Fibroblast of upper back skin (primary cell): Measurements from ENCODE around the gene SETD1B.

Experiments used
- DNase-seq: peaks from one replicate; pipeline ENCODE4 v3.0.0-alpha.2; 2013

SETD1B gene

DNA sequence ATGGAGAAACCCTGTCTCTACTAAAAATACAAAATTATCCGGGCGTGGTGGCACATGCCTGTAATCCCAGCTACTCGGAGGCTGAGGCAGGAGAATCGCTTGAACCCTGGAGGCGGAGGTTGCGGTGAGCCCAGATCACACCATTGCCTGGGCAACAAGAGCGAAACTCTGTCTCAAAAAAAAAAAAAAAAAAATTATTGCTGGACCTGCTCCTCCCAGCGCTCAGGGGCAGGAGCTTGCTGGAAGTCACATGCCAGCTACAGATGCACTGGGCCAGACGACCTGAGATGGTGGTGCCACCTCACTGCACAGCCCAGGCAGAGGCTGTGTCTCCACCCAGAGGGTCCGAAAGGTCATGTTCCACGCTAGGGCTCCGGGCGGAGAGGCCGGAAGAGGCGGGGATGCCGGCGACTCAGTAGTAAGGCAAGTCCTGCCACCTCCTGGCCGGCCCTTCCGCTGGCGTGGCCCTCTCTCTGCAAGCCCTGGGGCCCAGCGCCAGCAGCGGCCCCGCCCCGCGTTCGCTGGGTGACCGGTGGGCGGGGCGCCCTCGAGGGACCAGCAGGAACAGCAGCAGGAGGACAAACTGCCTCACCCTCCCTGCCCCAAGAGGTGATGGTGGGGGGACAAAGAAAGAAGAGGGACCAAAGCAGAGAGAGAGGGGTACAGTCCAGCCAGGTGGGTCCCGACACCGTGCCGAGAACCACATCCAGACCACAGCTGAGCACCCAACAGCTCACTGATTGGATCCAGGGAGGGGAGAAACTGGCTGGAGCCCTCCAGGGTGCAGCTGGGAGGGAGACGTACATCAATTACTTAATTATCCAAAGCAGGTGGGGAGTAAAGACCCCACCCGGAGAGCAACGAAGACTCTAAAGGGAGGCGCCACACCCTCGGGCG, 6.7 kb upstream of the SETD1B start:
- no peak for DNase-seq

DNA sequence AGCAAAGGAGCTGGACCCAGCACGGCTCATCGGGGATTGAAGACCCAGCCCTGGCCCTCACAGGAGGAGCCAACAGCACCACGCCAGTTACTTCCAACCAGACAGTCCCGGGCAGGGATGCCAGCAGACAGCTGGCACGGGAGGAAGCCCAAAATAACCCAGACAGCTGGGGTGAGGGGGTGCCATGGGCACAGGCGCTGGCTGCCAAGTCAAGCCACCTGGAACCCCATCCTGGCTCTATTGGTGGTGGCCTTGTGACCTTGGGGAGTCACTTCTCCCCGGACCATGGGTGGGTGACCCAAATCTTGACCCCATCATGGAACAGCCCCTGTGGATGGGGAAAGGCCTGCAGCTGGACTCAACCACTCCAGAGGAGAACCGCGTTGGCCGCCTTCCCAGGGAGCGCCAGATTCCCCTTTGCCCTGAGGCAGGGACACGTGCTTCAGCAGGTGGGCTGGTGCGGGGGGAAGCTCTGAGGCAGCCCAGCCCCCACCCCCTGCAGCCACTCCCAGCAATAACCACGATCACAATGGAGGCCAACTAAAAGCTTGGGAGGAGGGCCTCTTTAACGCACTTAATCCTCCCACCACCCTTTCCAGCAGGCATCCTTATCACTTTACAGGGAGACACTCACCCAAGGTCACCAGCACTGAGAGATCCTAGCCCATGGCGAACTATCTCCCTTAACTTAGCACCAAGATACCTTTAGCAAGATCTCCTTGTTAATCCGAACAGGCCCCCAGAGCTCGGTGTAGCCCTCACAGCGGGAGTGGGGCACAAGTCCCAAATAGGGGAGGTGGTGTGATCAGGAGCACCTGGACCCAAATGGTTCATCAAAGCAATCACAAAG, 5.6 kb upstream of the SETD1B start:
- no peak for DNase-seq

DNA sequence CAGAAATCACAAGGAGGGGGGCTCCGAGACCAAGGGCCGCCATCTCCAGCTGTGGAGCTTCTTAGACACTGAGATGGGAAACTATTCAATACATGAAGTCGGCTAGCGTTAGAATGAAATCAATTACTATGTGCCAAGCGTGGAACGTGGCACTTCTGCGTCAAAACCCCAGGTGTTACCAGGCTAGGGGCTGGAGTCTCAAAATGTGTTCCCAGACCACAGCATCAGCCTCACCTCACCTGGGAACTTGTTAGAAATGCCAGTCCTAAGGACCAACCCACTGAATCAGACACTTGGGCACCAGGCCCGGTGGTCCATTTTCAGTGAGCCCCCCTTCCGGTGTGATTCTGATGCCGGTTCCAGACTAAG, 5.0 kb upstream of the SETD1B start:
- no peak for DNase-seq

DNA sequence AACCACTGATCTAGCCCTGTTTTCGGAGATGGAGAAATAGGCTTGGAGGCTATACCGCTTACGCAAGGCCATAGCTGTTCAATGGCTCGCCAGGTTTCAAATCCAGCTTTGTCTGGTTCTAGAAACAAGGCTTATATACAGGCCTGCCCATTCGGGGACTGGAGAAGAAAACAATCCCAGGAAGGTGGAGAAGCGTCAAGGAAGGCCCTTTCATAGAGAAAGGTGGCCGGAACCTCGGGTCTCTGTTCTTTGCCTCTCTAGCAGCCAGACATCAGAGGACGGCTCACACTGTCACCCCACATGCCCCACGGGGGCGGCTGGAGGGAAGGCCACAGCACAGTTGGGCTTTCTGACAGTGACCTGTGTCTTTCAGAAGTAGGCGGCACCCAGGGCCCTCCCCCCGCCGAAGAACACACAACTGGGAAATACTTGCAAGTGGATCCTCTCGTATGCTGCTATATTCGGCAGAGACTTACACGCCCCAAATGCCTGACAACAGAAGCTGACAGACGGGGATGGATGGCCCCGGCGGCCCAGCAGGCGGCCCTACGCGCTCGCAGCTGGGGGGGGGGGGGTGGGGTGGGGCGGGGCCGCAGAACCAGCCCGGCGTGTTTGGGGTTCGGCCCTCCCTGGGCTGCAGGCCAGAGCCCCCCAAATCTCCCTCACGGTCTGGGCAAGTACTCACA, 4.5 kb upstream of the SETD1B start:
- peak; percentile 88 for DNase-seq

DNA sequence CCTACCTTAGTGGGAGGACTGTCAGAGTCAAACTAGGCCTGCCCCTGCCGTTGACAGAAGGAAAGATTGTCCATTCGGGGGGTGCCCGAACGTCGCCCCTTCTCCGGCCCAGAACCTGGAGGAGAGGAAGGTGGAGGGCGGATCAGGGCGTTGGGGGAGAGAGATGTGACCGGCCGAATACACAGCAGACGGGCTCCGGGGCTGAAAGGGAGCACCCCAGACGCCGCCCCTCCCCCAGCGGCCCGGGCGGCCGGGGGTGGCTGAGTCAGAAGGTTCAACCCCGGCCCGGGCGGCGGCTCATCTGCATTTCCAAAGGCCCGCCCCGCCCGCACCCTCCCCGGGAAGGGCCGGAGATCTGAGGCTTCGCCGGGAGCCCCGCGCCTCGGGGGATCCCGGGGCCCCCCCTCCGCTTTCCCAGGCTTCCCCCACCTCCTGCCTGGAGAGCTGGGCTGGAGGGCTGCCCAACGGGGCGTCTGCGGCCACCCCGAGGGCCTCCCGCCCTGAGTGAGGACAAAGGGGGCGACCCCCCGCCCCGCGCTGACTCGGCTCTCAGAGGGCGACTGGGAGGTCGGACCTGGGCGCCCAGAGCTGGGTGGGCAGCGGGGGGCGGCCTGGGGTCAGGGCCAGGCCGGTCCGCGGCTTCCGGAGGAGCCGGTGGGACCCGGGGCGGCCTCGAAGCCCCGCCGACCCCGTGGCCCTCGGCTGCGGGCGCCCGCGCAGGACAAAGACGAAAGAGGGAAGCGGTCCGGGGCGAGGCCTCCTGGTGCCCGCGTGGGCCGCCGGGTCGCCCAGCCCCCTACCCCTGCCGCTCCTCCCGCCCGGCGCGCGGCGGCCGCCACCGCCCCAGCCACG, 3.7 kb upstream of the SETD1B start:
- DNase-seq, result peak; percentile 95

DNA sequence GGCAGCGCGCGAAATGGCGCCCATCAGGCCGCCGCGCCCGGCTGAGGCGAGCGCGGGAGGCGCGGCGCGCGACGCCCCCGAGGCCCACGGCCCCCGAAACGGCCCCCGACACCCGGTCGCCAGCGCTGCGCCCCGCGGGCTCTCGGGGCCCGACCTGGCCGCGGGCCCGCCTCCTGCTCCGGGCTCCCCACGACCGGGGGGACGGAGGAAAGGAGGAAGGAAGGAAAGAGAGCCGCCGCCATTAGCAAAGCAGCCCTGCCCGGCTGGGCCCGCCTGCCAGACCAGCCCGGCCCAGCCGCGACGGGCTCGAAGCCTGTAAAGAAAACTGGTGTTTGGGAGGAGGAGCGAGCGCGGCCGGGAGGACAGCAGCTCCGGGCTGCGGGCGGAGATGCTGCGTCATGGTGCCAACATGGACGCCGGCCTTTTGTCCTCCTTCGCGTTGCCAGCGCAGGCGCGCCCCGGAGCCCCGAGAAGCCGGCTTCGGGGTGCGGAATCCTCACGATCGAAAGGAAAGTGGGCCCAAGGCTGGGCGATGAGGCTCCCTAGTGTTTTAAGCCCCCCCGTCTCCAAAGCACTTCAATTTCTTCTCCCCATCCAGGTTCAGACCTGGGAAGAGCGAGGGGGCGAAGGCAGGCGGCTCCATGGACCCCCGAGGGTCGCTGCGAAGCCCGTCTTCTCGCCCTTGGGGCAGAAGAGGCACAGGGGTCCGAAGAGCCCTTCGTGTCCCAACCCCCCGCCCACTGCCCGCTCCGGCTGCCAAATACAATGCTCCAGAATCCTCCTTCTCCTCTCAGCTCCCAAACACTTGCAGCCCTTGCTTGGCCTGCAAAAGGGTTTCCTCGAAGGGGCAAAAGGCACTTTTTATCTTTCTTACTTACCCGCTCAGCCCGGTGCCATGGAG, 2.9 kb upstream of the SETD1B start:
- peak; percentile 84 for DNase-seq

DNA sequence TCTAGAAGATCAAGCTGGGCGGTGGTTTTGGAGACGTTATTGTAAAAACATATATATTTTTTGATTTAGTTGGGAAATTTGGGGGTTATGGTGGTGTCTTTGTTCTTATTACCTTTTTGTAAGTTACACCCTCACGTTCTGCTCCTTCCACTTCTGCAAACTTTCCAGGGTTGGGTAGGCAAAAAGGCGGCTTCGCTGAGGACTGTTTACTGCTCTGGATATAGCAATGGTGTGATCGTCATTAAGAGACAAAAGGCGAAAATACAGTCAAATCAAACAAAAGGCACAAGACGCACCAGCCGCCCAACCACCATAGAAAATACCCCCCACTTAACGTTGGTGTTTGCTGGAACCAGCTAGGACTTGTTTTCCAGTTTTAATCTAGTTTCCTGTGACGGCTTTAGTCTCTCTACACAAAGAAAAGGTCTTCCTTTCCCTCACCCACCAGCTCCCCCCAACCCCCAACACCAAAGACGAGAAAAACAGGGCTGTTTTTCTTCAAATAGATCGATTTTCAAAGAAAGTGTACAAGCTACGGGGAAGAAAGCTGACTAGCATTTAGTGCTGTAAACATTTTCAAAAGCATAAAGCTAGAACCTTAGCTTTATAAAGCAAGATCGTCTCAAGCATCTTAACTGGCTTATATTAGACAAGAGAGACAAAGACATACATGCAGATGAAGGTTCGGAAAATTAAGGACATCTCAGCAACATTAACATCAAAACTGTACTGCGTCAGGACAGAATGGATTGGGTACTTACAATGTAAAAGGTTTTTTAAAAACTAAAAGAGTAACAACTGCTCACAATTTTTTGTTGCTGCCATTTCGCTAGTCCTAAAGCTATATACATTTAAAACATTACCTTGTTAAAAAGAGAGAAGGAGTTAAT, 2.0 kb upstream of the SETD1B start:
- DNase-seq, result peak; percentile 51

DNA sequence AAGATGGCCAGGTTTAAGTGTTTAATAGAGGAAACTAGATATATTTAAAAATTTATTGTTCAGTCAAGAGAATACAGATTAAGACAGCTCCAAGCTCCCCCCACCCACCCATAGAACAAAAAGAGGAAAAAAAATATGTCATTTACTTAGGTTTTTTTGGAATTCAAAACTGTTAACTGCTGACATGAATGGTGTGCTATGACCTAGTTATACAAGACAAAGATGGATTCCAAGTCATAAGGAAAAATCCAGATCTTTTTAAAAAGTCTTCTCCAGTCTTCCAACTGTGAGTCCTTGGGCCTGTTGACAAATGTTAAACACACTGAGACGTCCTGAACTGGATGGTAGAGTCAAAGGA, 1.3 kb upstream of the SETD1B start:
- no peak for DNase-seq

DNA sequence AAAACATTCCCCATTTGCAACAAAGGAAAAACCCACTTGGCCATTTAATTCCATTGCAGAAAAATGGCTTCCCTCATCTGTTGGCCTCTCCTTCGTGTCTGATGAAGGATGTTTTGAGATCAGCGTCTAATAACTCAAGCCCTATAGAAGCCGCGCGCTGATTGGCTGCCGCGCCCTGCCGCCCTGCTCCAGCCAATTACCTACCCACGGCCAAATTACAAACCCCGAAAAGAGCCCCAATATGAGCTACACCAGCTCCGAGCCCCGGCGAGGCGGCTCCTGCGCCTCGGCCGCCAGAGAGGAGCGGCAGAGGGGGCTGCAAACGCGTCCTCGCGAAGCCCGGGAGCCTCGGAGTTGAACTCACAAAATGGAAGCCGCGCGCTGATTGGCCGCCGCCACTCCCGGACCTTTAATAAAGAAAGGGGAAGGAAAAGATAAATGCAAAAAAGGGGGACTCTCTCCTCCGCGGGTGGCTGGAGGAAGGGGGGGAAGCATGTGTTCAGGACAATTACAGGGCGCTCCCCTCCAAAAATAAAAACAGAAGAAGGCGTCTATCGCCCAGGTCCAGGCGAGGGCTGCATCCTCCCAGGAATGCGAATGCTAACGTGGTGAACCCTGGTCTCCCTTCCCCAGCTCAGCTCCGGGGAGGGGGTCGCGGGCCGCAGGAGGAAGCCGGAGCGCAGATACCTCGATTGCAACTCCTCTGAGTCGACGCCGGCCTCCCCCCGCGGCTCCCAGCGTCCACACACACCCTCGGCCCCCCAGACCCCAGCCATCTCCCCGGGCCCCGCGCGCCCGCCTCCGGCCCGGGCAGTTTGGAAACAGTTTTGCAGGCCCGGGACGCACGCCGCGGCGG, 738 bp upstream of the SETD1B start:
- DNase-seq, result peak; percentile 97

DNA sequence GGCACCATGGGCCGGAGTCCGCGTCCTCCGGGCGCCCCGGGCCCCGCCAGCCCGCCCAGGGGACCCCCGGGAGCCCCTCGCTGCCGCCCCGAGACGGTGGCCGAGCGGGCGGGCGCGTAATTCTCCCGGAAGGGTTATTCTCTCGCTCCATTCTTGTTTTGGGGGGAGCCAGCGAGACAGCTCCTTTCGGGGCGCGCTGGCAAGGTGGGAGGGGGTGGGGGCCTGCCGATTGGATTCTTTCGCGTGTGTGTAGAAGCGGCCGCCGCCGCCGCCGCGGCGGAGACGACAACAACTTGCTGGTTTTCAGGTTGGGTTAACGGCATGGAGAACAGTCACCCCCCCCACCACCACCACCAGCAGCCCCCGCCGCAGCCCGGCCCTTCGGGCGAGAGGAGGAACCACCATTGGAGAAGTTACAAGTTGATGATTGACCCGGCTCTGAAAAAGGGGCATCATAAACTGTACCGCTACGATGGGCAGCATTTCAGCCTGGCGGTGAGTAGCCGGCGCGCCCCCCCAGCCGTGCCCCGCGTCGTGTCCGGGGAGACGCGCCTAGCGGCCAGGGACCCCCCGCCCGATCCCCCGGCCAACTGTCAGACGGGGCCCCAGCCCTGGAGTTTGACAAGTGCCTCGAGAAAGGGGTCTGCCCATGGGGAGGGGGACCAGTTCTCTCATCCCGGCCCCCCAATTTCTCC, 755 bp downstream of the SETD1B start:
- DNase-seq, result no peak

DNA sequence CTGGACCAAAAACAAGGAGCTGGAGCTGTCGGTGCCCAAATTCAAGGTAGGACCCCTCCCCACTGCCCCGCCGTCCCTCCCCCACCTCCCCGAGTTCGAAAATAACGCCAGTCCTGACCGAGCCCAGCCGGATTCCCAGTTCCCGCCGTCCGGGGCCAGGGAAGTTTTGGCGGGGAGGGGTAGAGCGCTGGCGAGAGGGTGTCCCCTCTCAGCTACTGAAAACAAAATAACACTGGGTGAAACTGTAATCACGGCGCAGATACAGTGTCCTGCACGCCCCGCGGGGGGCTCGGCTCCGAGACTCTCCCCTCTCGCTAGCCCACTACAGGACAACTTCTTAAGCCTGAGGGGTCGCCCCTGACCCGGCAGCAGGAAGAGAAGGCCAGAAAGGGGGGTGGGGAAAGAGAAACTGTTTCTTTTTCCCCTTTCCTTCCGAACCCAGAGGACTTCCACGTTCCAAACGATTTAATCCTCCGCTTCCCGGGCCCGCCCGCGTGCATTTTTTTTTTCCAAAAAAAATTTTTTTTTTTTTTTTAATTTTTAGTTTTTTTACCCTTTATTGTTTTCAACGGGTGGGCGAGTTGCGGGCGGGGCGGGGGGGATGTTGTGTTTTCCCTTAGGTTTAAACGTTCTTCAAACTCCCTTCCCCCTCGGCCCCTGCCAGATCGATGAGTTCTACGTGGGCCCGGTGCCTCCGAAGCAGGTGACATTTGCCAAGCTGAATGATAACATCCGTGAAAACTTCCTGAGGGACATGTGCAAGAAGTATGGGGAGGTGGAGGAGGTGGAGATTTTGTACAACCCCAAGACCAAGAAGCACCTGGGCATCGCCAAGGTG, 1.6 kb downstream of the SETD1B start:
- DNase-seq, result no peak

DNA sequence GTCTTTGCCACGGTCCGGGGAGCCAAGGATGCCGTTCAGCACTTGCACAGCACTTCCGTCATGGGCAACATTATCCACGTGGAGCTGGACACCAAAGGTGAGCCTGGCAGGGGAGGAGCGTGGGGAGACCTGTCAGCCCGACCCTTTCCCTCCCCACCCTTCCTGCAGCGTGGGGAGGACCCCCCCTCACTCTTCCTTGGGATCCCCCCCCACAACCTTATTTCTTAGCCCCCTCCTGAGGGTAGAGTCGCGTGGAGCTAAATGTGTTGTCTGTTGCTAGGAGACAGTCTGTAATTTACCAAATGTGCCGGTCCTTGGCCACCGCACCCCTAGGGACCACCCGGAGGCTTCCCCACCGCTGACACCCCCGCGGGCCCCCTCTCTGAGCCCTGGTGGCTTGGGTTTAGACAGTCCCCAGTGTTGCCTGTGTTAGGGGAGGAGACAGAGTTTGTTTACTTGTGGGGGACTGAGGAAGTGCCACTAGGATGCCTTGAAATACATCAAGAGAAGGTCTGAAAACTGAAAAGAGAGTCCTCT, 2.3 kb downstream of the SETD1B start:
- DNase-seq, result no peak

DNA sequence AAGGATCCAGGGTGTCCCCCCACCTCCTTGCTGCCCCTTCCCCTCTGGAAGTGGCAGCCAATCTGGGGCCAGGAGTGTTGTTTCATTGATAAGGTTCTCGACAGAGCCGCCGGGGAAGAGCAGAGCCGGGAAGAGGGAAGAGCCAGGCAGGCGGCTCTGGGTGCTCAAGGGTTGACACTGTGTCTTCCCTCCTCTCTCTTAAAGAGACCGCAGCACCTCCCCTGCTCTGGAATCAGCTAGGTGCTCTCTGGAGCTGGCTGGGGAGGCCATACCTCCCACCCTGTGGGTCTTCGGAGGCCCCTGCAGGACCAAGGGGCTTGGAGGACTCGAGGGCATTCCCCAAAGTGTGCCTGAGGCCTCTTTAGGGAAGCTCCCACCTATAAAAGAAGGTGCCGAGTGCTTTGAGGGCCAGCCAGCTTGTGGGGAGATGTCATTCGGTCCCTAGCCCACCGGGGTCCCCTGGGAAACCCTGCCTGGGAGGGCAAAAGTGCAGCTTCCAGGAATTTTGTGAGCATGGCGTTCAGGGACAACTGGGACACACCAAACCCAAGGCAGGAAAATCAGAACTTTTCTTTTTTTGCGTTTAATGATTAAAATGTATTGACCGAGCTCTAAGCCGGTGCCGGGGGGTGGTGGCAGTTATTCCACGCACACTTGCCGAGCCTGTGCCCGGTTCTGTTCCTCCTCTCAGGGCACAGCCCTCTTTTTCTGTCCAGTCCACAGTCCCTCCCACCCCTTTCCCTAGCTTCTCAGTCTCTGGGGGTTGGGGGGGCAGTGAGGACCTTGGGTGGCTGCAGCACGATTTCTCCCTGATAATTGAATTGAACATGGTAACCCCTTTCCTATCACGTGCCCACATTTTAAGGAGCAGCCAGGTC, 3.0 kb downstream of the SETD1B start:
- no peak for DNase-seq

DNA sequence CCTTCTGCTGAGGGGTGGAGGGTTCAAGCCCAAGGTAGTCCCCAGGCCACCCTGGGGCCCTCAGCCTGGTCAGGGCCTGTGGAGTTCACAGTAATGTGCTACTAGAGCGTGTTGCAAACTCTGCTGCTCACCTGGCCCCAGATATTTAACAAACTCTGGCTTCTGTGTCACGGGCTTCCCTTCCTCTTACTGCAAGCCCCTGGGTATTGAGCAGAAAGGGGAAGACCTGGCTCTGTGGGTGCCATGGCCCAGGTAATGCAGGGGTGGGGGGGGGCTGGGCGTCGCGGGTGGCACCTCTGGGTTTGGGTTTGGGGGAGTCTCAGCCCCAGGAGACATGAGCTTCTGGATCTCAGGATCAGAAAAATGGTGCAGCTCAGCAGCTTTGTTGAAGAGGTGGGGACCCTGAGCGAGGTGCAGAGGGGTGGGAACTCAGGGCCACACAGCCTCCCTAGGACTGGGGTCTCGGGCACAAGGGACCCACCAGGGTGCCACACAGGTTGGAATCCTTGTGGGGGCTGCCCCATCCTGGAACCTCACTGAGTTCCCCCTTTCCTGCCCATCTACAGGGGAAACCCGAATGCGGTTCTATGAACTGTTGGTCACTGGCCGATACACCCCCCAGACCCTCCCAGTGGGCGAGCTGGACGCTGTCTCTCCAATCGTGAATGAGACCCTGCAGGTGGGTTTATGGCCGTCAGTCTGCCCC, 4.0 kb downstream of the SETD1B start:
- no peak for DNase-seq

DNA sequence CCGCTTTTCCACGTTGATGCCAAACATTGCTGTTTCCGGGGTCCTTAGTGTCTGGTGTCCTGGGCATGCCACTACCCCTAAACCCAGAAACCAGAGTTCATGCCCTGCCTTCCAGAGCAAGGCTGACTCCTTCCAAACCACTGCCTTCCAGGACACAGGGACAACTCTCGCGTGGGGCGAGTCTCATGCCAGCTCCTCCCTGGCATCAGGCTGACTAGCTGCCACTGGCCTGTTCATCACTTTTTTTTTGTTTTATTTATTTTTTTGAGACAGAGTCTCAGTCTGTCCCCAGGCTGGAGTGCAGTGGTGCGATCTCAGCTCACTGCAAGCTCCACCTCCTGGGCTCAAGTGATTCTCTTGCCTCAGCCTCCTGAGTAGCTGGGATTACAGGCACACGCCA, 4.8 kb downstream of the SETD1B start:
- DNase-seq, result no peak

DNA sequence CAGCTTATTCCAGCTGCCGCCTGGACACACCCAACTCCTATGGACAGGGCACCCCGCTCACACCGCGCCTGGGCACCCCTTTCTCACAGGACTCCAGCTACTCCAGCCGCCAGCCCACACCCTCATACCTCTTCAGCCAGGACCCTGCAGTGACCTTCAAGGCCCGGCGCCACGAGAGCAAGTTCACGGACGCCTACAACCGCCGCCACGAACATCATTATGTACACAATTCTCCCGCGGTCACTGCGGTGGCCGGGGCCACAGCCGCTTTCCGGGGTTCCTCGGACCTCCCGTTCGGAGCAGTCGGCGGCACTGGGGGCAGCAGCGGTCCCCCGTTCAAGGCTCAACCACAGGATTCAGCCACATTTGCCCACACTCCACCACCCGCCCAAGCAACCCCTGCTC, 5.9 kb downstream of the SETD1B start:
- no peak for DNase-seq
